ENCODE measurements around the gene APOBEC2. TPM values are rescaled to one million over a fixed set of nuclear protein-coding genes. Genes with fewer than 3 reads are reported as not detected.
"Not testable (repeated sequence)": the region's sequence is repeated elsewhere in the genome, so short reads cannot be mapped to it uniquely, and the experiment has no call there.

APOBEC2 gene
- total RNA-seq, 2 donors from 2014 or later: 2.3 to 4.0 TPM

DNA sequence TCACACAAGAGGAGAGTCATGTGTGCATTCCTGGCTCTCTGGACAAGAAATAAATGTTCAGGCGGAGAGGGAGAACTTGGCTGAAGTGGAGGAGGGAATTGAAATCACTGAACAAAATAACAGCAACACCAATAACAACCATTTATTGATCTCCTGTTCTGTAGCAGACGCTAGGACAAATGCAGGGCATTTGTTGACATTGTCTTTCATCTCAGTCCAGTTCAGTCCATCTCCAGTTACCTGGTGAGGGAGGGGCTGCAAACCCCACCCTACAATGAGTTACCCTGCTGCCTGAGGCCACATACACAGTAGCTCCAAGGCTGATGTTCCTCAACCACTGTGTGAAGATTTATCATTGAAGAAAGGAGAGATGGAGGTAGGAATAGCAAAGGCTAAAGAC is 41.3 kb upstream of the APOBEC2 start:
- WGBS, 2 donors: 45 to 62% methylated on average over 2 of the region's 2 CpGs
- DNase-seq (no peak), ATAC-seq (no peak)
- intact Hi-C loops (cut with DNase I): no loop called here
- H3K4me1 ChIP-seq: peaks cover 45% of the 10 kb centered on the region
- H3K36me3 ChIP-seq (replicated peaks in 1 of 2; ENCODE audit: insufficient read depth in 1 of 2, low read depth in 2 of 2): no peaks in the 10 kb centered on the region
- TF ChIP-seq POLR2A (IDR thresholded peaks at IDR 0.05): no peak
- TF ChIP-seq, protein P1, sequence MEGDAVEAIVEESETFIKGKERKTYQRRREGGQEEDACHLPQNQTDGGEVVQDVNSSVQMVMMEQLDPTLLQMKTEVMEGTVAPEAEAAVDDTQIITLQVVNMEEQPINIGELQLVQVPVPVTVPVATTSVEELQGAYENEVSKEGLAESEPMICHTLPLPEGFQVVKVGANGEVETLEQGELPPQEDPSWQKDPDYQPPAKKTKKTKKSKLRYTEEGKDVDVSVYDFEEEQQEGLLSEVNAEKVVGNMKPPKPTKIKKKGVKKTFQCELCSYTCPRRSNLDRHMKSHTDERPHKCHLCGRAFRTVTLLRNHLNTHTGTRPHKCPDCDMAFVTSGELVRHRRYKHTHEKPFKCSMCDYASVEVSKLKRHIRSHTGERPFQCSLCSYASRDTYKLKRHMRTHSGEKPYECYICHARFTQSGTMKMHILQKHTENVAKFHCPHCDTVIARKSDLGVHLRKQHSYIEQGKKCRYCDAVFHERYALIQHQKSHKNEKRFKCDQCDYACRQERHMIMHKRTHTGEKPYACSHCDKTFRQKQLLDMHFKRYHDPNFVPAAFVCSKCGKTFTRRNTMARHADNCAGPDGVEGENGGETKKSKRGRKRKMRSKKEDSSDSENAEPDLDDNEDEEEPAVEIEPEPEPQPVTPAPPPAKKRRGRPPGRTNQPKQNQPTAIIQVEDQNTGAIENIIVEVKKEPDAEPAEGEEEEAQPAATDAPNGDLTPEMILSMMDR (IDR thresholded peaks at IDR 0.05): no peak
- H3K27ac ChIP-seq: peak overlapping the region in 2 of 4 donors; percentile 17 to 83
- H3K4me3 ChIP-seq: no peak overlapping the region
- H3K9me3 ChIP-seq: no peaks in the 10 kb centered on the region
- H3K27me3 ChIP-seq: no peaks in the 10 kb centered on the region

DNA sequence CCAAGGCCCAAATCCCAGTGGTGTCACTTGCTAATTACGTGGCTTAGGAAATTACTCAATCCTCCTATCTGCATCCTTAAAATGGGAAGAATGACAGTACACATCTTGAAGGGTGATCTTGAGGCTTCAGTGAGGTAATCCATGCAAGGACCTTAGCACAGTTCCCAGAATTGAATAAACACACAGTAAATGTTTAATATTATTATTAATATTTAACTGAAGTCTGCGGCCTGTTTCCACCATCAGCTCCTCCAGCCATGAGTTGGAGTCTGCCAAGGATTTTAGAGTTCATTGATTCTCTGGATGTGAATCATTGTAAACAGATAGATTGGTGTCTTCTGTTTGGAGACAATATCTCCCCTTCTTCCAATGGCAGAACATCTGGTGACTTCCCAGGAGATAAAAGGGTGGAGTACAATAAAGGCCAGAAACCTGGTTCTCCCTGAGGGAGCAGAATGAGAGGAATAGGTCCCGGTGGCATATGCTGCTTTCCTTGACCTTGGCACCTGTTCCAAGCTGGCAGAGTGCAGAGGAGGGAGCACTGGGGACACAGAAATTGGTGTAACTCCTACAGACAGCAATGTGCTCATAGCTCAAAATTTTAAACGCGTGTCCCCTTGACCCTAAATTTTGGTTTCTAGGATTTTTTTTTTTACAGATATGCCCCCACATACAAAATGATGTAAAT is 39.4 kb upstream of the APOBEC2 start:
- peaks cover 63% of the 10 kb centered on the region for H3K4me1 ChIP-seq
- 19 to 32% methylated on average over 5 of the region's 5 CpGs for WGBS, 2 donors
- ATAC-seq (peak; percentile 93), DNase-seq (peak; percentile 82 to 90 (median 88))
- no peak for TF ChIP-seq POLR2A (IDR thresholded peaks at IDR 0.05)
- TF ChIP-seq, protein P1 (IDR thresholded peaks at IDR 0.05): peak in 1 of 7 experiments; percentile 7
- intact Hi-C loops (cut with DNase I): no loop called here
- no peaks in the 10 kb centered on the region for H3K27me3 ChIP-seq
- H3K9me3 ChIP-seq: no peaks in the 10 kb centered on the region
- no peaks in the 10 kb centered on the region for H3K36me3 ChIP-seq (replicated peaks in 1 of 2; ENCODE audit: insufficient read depth in 1 of 2, low read depth in 2 of 2)
- peak overlapping the region; percentile 76 to 90 (median 84) for H3K27ac ChIP-seq
- no peak overlapping the region for H3K4me3 ChIP-seq

DNA sequence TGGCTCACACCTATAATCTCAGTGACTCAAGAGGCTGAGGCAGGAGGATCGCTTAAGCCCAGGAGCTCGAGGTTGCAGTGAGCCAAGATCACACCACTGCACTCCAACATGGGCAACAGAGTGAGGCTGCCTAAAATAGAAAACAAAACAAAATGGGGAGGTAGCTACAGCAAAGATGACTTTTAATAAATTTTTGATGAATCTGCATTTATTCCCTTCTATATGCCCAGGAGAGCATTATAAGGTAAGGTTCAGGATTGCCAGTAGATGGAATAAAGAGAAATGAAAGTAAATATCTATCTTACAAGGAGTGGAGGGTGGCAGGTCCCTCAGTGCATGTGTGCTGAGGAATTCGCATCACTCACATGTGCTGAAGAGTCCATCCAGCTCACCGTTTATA is 38.2 kb upstream of the APOBEC2 start:
- WGBS, 2 donors: 75 to 91% methylated on average over 4 of the region's 4 CpGs
- Histone ChIP-seq H3K4me1 (peaks cover 73% of the 10 kb centered on the region), H3K9me3 (no peaks in the 10 kb centered on the region), H3K27me3 (no peaks in the 10 kb centered on the region), H3K4me3 (no peak overlapping the region), H3K27ac (peak overlapping the region in 3 of 4 donors; percentile 83 to 90 (median 84)), H3K36me3 (replicated peaks in 1 of 2; ENCODE audit: insufficient read depth in 1 of 2, low read depth in 2 of 2) (no peaks in the 10 kb centered on the region)
- DNase-seq (no peak), ATAC-seq (no peak)
- TF ChIP-seq, protein P1 (IDR thresholded peaks at IDR 0.05): no peak
- TF ChIP-seq POLR2A (IDR thresholded peaks at IDR 0.05): no peak
- intact Hi-C loops (cut with DNase I): no loop called here

DNA sequence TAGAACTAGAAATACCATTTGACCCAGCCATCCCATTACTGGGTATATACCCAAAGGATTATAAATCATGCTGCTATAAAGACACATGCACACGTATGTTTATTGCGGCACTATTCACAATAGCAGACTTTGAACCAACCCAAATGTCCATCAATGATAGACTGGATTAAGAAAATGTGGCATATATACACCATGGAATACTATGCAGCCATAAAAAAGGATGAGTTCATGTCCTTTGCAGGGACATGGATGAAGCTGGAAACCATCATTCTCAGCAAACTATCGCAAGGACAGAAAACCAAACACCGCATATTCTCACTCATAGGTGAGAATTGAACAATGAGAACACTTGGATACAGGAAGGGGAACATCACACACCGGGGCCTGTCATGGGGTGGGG is 37.1 kb upstream of the APOBEC2 start:
- H3K36me3 ChIP-seq (replicated peaks in 1 of 2; ENCODE audit: insufficient read depth in 1 of 2, low read depth in 2 of 2); H3K27me3 ChIP-seq; ATAC-seq; H3K9me3 ChIP-seq; DNase-seq; intact Hi-C loops (cut with DNase I); H3K27ac ChIP-seq; H3K4me3 ChIP-seq: not testable (repeated sequence)
- peaks cover 84% of the 10 kb centered on the region for H3K4me1 ChIP-seq
- whole genome bisulfite sequencing, 2 donors: 98 to 100% methylated on average over 5 of the region's 5 CpGs

DNA sequence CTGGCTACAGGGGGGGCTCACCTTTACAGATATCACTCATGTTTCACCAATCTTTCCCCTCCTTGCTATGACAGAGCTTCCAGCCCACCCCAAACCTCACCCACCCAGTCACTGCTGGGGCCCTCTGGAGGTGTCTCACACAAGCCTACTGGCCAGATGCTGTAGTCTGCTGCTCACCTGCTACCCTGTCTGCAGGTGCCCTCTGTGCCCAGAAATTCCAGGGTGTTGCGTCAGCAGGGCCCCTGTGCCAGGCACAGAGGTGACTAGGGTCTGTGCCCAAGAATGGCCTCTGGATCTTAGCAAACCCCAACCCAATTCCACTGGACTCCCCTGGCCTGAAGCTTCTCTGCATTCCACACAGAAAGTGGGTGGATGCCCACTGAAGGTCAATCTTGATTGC is 35.3 kb upstream of the APOBEC2 start:
- intact Hi-C loops (cut with DNase I): no loop called here
- peak overlapping the region in 3 of 4 donors; percentile 7 to 29 (median 15) for H3K27ac ChIP-seq
- H3K9me3 ChIP-seq: no peaks in the 10 kb centered on the region
- H3K4me3 ChIP-seq: no peak overlapping the region
- peaks cover 84% of the 10 kb centered on the region for H3K4me1 ChIP-seq
- 79% methylated on average over 1 of the region's 1 CpG; no CpG with 5 or more reads in 1 of the 2 donors for WGBS, 2 donors
- no peaks in the 10 kb centered on the region for H3K27me3 ChIP-seq
- ATAC-seq: no peak
- TF ChIP-seq, protein P1 (IDR thresholded peaks at IDR 0.05): no peak
- no peak for TF ChIP-seq POLR2A (IDR thresholded peaks at IDR 0.05)
- peak; percentile 36 to 61 (median 51) for DNase-seq
- H3K36me3 ChIP-seq (replicated peaks in 1 of 2; ENCODE audit: insufficient read depth in 1 of 2, low read depth in 2 of 2): no peaks in the 10 kb centered on the region
